PC-9 (cell line): ENCODE data around the gene TEX13D.

Source experiments
- CTCF ChIP-seq: fragments of 200-600 bp; sonication (generic); conservative IDR thresholded peaks from 2 replicates; pipeline ENCODE4 v1.6.1; 2017; ENCODE audit warnings: mixed run types, antibody characterized with exemption, mild to moderate bottlenecking, moderate library complexity
- EZH2 ChIP-seq: fragments of 200-600 bp; sonication (generic); IDR thresholded peaks from 2 replicates; pipeline ENCODE4 v1.8.0; 2017; ENCODE audit warnings: antibody characterized with exemption, low read depth

GRCh38 chrX:124369722-124370121 lies 37.3 kb downstream of the TEX13D start:
- no peak for TF ChIP-seq CTCF
- no peak for TF ChIP-seq EZH2
